GOT3 (cell line): Measurements from ENCODE around the gene ZNF692.
"Not testable (repeated sequence)": the region's sequence is repeated elsewhere in the genome, so short reads cannot be mapped to it uniquely, and the experiment has no call there.

Experiments
- DNase-seq: peaks from one replicate; lab custom pipeline; 2025; ENCODE audit warnings: mixed read lengths; lab: John Stamatoyannopoulos, UW

ZNF692 gene

DNA sequence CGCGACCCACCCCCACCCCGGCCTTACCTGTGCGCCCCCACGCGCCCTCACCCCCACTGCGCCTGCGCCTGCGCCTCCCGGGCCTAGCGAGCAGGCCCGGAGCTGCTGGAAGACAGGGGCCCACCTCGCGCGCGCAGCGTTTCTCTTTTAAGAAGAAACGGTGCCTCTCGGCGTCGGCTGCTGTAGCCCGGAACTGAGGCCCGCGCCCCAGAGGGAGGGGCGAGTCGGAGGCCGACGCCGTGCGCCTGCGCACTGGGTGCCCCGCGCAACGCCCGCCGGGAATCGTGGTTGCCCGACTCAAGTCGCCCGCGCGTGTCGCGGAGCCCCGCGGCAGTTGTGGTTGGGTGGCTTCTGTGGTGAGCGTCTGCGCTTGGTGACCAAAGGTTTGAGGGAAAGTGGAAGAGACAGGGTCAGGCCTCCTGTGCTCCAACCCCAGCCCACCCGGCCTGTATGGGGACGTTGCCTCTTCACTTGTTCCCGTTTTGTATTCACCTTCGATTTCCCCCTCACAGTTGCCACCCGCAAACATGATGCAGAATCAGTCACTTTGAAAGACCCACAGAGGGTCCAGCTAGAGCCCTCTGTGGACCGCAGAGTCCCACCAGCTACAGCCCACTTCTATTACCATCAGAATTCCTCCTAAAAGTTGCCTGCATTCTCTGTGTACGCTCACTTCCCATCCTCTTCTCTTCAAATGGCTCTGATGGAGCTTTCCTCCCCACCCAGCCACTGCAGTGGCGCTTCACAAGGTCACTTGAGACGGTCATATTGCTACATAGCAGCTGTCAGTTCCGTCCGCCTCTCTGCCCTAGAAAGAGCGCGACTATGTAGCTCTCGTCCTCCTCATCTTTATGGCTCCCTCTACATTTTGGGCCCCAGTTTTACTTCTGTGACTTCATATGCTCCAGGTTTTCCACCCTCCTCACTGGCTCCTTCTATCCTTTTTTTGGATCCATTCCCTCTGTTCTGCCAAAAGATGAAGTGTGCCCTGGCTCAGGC, at the start of gene ZNF692:
Gene ZNF692, minus strand, starts transcription at position 195 of the 999 bp plus-strand sequence. CDS start 776 bp downstream, outside the sequence.
- peak; percentile 92 for DNase-seq

DNA sequence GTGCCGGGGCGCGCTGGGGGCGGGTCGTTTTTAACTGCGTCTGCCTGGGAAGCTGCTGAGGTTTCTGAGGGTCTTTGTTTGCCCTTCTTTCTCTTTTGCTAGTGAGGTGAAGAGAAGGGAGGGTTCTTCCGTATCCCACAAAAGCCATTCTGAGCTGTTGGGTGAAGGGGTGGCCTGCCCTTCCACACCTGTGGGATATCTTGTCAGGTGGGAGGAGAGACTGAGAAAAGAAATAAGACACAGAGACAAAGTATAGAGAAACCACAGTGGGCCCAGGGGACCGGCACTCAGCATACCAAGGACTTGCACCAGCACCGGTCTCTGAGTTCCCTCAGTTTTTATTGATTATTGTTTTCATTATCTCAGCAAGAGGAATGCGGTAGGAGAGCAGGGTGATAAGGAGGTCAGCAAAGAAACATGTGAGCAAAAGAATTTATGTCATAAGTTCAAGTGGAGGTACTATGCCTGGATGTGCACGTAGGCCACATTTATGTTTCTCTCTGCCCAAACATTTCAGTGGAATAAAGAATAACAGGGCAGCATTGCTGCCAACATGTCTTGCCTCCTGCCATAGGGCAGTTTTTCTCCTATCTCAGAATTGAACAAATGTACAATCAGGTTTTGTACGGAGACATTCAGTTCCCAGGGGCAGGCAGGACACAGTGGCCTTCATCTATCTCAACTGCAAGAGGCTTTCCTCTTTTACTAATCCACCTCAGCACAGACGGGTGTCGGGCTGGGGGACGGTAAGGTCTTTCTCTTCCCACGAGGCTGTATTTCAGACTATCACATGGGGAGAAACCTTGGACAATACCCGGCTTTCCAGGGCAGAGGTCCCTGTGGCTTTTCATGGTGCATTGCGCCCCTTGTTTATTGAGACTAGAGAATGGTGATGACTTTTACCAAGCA, 48.1 kb upstream of the ZNF692 start:
- DNase-seq = peak; percentile 68

DNA sequence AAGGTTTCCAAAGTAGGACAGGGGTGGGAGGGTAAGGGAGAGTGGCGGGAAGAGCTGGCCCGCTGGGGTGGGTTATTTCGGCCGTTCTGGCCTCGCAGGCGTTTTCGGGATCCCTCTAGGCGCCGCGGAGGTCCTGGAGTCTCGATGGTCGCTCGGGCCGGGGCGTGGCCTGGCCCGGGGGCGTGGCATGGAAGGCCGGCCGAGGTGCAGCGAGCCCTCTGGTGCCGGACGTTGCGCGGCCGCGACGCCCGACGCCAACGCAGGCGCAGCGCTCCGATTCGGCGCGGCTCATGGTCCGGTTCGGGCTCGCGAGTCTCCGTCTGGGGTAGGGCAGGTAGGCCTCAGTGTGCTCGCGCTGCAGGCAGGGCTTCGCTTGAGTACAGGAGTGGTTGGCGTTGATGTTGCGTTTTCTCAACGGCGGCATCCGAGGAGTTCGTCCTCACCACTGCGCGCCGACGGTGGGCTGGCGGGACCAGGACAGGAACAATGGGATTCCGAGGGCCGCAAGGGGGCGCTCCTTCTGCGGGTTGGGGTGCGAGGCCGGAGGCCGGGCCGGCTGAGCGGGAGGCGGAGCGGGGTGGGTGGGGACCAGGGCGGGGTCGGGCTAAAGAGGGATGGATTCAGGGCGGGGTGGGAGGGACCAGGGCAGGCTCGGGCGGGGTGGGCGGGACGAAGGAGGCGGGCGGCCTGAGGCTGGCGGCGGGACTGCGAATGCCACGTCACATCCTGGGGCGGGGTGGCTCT, 47.3 kb upstream of the ZNF692 start, which contains the start of gene PGBD2:
Gene PGBD2, plus strand, starts transcription at position 227 of the 744 bp plus-strand sequence. CDS start 7,628 bp downstream, outside the sequence.
- DNase-seq = peak; percentile 86

GRCh38 chr1:248905662-248906008, 46.8 kb upstream of the ZNF692 start:
- no peak for DNase-seq

DNA sequence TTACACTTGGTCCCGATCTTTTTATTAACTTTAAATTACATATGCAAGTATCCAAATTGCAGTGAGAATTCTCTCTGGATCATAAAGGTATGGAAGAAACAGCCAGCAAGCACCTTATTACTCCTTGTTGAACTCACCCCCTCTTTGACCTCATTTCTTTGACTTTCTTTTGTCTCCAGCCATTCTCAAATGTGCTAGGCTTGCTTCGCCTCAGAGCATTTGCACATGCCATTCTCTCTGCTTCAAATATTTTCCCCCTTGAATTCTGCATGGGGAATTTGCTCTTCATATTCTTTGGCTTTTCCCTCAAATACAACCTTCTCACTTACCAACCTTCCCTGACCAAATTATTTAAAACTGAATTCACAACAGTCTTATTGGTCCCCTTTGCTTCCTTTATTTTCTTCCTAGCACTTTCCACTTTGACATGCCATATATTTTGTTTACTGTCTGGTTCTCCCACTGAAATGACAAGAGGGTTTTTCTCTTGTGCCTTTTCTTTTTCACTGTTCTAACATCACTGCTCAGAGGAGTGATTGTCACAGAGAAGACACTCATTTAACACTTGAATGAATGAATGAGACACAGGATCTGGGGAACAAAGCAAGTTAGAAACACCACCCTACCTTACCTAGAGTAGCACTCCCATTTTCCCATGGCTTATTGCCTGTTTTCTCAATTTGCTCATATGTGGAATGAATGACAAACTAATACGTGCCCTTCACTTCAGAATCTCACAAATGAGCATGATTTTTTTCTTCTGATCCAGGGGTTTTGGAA, 45.7 kb upstream of the ZNF692 start:
- DNase-seq = no peak

DNA sequence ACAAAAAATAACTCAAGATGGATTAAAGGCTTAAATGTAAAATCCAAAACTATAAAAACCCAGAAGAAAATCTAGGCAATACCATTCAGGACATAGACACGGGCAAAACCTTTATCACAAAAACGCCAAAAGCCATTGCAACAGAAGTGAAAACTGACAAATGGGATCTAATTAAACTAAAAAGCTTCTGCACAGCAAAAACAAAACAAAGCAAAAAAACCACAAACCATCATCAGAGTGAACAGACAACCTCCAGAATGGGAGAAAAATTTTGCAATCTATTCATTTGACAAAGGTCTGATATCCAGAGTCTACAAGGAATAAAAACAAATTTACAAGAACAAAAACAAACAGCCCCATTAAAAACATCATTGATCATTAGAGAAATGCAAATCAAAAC, 42.7 kb upstream of the ZNF692 start:
- DNase-seq = no peak

GRCh38 chr1:248900637-248901036, 41.8 kb upstream of the ZNF692 start:
- DNase-seq = no peak

- no peak for DNase-seq
Observed at GRCh38 chr1:248897412-248898337, 38.8 kb upstream of the ZNF692 start.

DNA sequence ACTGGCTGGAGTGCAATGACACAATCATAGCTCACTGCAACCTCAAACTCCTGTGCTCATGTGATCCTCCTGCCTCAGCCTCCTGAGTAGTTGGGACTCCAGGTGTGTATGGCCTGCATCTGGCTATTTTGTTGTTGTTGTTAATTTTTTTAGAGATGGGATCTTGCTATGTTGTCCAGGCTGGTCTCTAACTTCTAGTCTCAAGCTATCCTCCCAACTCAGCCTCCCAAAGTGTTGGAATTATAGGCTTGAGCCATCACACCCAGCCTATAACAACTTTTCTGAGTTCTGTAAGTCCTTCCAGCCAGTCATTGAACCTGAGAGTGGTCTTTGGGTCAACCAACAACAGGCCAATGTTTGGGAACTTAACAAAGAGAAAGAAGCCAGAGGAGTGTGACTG, 36.0 kb upstream of the ZNF692 start:
- no peak for DNase-seq

- no peak for DNase-seq
Observed at GRCh38 chr1:248892590-248892989, 33.7 kb upstream of the ZNF692 start.

DNA sequence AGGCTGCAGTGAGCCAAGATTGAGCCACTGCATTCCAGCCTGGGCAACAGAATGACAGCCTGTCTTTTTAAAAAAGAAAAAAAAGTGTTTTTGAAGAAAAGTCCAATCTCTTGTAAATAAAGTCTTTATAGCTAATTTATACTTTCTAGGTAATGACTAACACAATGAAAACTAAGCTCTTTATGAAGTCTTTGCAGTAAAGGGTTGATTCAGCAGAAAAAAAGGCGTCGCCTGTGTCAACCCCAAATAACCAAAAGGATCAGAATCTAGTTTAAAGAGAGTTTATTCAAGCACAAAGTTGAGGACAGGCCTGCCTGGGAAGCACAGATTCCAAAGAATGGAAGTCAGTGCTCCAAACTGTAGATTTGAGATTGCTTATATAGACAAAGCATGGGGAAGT, 32.9 kb upstream of the ZNF692 start:
- DNase-seq = no peak

GRCh38 chr1:248890549-248891498, 31.9 kb upstream of the ZNF692 start:
- no peak for DNase-seq

DNA sequence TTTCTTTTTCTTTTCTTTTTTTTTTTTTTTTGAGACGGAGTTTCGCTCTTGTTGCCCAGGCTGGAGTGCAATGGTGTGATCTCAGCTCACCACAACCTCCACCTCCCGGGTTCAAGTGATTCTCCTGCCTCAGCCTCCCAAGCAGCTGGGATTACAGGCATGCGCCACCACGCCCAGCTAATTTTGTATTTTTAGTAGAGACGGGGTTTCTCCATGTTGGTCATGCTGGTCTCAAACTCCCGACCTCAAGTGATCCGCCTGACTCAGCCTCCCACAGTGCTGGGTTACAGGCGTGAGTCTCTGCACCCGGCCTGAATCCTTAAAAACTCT, 31.0 kb upstream of the ZNF692 start:
- DNase-seq = not testable (repeated sequence)

DNA sequence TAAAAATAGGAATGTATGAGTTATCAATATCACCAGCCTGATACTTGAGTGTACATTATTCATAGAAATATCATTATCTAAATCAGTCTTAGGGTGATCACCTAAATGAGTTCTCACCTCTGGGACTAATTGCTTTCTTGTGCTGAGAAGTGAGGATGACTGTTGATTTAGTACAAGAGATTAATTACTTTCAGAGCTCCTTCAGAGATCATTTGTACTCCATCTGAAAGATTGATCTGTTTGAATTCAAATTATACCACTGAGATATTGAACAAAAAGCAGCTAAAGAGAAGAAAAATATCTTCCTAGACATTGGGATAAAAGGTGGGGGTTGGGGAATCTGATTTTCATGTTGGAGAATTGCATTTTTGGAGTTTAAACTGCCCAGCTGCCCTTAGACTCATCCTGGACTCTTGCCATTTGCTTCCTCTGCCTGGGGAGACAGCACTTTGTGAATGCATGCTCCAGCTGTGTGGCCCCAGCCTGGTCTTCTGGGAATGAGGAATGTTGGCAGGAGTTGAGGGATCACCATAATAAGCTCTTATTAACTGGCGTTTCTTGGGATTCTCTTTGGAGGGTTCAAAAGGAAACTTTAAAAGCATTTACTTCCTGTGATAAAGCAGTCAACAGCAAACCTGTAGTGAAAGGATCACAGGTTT, 27.5 kb upstream of the ZNF692 start:
- no peak for DNase-seq

- no peak for DNase-seq
Observed at GRCh38 chr1:248885646-248886045, 26.8 kb upstream of the ZNF692 start.

DNA sequence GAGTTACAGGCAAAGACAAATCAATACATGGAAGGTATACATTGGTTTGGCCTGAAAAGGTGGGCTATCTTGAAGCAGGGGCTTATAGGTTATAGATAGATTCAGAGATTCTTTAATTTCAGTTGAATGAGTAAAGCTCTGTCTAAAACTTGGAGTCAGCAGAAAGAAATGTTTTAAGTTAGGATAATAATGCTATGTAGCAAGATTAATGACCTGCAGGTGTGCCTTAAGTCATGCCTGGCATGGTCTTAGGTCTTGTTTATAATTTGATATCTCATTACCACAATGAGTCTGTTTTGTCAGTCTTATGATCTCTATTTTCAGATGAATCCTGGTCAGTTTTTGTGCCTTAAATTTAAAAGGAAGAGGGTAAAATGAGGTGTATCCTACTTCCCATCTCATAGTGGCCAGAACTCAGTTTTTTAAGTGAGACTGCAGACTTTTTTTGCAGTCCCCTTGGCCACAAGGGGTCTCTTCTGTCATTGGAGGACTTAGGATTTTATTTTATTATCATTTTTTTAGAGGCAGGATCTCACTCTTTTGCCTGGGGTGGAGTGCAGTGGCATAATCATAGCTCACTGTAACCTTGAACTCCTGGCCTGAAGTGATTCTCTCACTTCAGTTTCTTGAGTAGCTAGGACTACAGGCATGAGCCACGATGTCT, 25.9 kb upstream of the ZNF692 start:
- DNase-seq = no peak

GRCh38 chr1:248882427-248882826, 23.5 kb upstream of the ZNF692 start:
- not testable (repeated sequence) for DNase-seq

DNA sequence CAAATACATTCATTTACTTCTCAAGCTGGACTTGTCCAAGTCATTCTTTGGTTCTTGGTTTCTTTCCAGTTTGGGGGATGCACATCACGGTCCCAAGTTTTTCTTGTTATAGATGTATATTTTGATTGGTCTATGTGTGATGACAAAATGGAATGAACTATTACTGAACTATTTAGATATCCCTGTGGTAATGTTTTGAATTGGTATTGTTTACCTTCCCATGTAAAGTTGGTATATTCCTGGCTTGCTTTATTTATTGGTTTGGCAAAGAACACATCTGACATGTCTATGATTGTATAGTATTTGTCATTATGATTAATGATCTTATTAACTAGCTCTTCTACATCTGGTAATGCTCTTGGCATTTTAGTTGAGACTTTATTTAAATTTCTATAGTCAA, 22.4 kb upstream of the ZNF692 start:
- DNase-seq = no peak
